ENCODE results near the gene RAPH1.

Gene RAPH1

GRCh38 chr2:203446071-203446481 is 89.0 kb downstream of the RAPH1 start:
- Histone ChIP-seq H3K36me3 (ENCODE audit: control insufficient read depth, insufficient read depth, low read length) (no peaks in the 10 kb centered on the region), H3K4me3 (replicated peaks; ENCODE audit: low read depth, low read length) (no peak overlapping the region)
- no peak for DNase-seq (ENCODE audit: extremely low read depth, insufficient read length)

GRCh38 chr2:203444738-203445137 is 90.4 kb downstream of the RAPH1 start:
- H3K27me3 ChIP-seq (replicated peaks; ENCODE audit: control insufficient read depth, insufficient read depth, low read length) = no peaks in the 10 kb centered on the region
- no peaks in the 10 kb centered on the region for H3K36me3 ChIP-seq (ENCODE audit: control insufficient read depth, insufficient read depth, low read length)
- TF ChIP-seq CTCF (IDR thresholded peaks at IDR 0.05; ENCODE audit: insufficient read depth, low read length, poor library complexity, severe bottlenecking) = no peak
- no peak for DNase-seq (ENCODE audit: extremely low read depth, insufficient read length)
- H3K4me3 ChIP-seq (replicated peaks; ENCODE audit: low read depth, low read length) = no peak overlapping the region

More at GRCh38 chr2:203446071-203446481, 89.0 kb downstream of the RAPH1 start:
- no peaks in the 10 kb centered on the region for H3K27me3 ChIP-seq (replicated peaks; ENCODE audit: control insufficient read depth, insufficient read depth, low read length)
- TF ChIP-seq CTCF (IDR thresholded peaks at IDR 0.05; ENCODE audit: insufficient read depth, low read length, poor library complexity, severe bottlenecking) = no peak

- TF ChIP-seq CTCF (IDR thresholded peaks at IDR 0.05; ENCODE audit: insufficient read depth, low read length, poor library complexity, severe bottlenecking) = no peak
- H3K4me3 ChIP-seq (replicated peaks; ENCODE audit: low read depth, low read length) = no peak overlapping the region
- H3K27me3 ChIP-seq (replicated peaks; ENCODE audit: control insufficient read depth, insufficient read depth, low read length) = no peaks in the 10 kb centered on the region
- no peak for DNase-seq (ENCODE audit: extremely low read depth, insufficient read length)
- H3K36me3 ChIP-seq (ENCODE audit: control insufficient read depth, insufficient read depth, low read length) = no peaks in the 10 kb centered on the region
These were observed 92.6 kb downstream of the RAPH1 start for GRCh38 chr2:203442463-203442862.

- Histone ChIP-seq H3K4me3 (replicated peaks; ENCODE audit: low read depth, low read length) (no peak overlapping the region), H3K27me3 (replicated peaks; ENCODE audit: control insufficient read depth, insufficient read depth, low read length) (no peaks in the 10 kb centered on the region), H3K36me3 (ENCODE audit: control insufficient read depth, insufficient read depth, low read length) (no peaks in the 10 kb centered on the region)
- no peak for TF ChIP-seq CTCF (IDR thresholded peaks at IDR 0.05; ENCODE audit: insufficient read depth, low read length, poor library complexity, severe bottlenecking)
- DNase-seq (ENCODE audit: extremely low read depth, insufficient read length) = no peak
These were observed 93.6 kb downstream of the RAPH1 start for GRCh38 chr2:203441463-203441862.

GRCh38 chr2:203440671-203441070 is 94.4 kb downstream of the RAPH1 start:
- H3K36me3 ChIP-seq (ENCODE audit: control insufficient read depth, insufficient read depth, low read length) = no peaks in the 10 kb centered on the region
- no peak overlapping the region for H3K4me3 ChIP-seq (replicated peaks; ENCODE audit: low read depth, low read length)
- no peak for TF ChIP-seq CTCF (IDR thresholded peaks at IDR 0.05; ENCODE audit: insufficient read depth, low read length, poor library complexity, severe bottlenecking)
- no peaks in the 10 kb centered on the region for H3K27me3 ChIP-seq (replicated peaks; ENCODE audit: control insufficient read depth, insufficient read depth, low read length)
- DNase-seq (ENCODE audit: extremely low read depth, insufficient read length) = no peak

GRCh38 chr2:203438528-203438927 is 96.6 kb downstream of the RAPH1 start:
- Histone ChIP-seq H3K27me3 (replicated peaks; ENCODE audit: control insufficient read depth, insufficient read depth, low read length) (no peaks in the 10 kb centered on the region), H3K36me3 (ENCODE audit: control insufficient read depth, insufficient read depth, low read length) (no peaks in the 10 kb centered on the region), H3K4me3 (replicated peaks; ENCODE audit: low read depth, low read length) (no peak overlapping the region)
- DNase-seq (ENCODE audit: extremely low read depth, insufficient read length) = no peak
- no peak for TF ChIP-seq CTCF (IDR thresholded peaks at IDR 0.05; ENCODE audit: insufficient read depth, low read length, poor library complexity, severe bottlenecking)
